GM12878 (cell line): ENCODE results near the gene SLC5A2. TPM values are rescaled to one million over a fixed set of nuclear protein-coding genes. Genes with fewer than 3 reads are reported as not detected.

Experiments
- ATAC-seq: fragments of 200-7000 bp; cut with Tn5 transposase; 3 replicates; pipeline ENCODE4 v1.9.1; 2020; ENCODE audit warnings: mild to moderate bottlenecking, moderate library complexity
- BruUV-seq: library from RNA; stranded (reverse); fragments of 400-500 nt; replicated peaks from 2 replicates; lab custom pipeline; 2021; lab: Mats Ljungman, UMichigan
- CTCF ChIA-PET: fragments of 300-600 bp; sonication (Branson Sonifier 250); formaldehyde crosslinking; extraction: SDS; loops from one replicate; lab custom pipeline; 2021; ENCODE audit warnings: inconsistent platforms; lab: Yijun Ruan, JAX
- POLR2A ChIA-PET: fragments of 350-600 bp; formaldehyde crosslinking; extraction: SDS; loops from one replicate; lab custom pipeline; 2021; ENCODE audit warnings: inconsistent platforms; lab: Charles Lee
- RAD21 ChIA-PET: fragments of 300-600 bp; sonication (Branson Sonifier 250); formaldehyde crosslinking; loops from one replicate; lab custom pipeline; 2023; ENCODE audit warnings: antibody characterized with exemption; ENCODE audit not compliant: unreplicated experiment; lab: Charles Lee
- SMC1A ChIA-PET: fragments of 300-600 bp; sonication (Branson Sonifier 250); formaldehyde crosslinking; loops from one replicate; lab custom pipeline; 2023; ENCODE audit not compliant: unreplicated experiment, uncharacterized antibody; lab: Charles Lee
- DNase-seq: peaks from one replicate; pipeline ENCODE4 v3.0.0-alpha.2; 2011; ENCODE audit warnings: low read depth, low spot score
- FAIRE-seq: peaks from 3 replicates; lab custom pipeline; 2011; peaks lifted over from hg19 to GRCh38; lab: Jason Lieb, UNC
- H2AFZ ChIP-seq: 2 replicates; pipeline ENCODE4 v1.6.0; 2011; ENCODE audit warnings: low read depth, low read length, control low read depth; ENCODE audit not compliant: control insufficient read depth
- H3K27ac ChIP-seq: 2 replicates; pipeline ENCODE4 v1.5.1; 2011; ENCODE audit warnings: control low read depth; ENCODE audit not compliant: control insufficient read depth, insufficient read depth
- H3K27me3 ChIP-seq, 2 experiments: replicated peaks in 1 of 2; 2 replicates each; pipeline versions ENCODE4 v1.6.0 to v1.6.1; 2011; ENCODE audit warnings: low read length in 1 of 2; ENCODE audit not compliant: control insufficient read depth in 2 of 2, insufficient read depth in 2 of 2
- H3K36me3 ChIP-seq, 2 experiments: 2 replicates each; pipeline ENCODE4 v1.5.1; 2011; ENCODE audit warnings: low read length in 1 of 2; ENCODE audit not compliant: control insufficient read depth in 2 of 2, insufficient read depth in 2 of 2
- H3K4me1 ChIP-seq: 2 replicates; pipeline ENCODE4 v1.6.1; 2011; ENCODE audit warnings: mild to moderate bottlenecking, low read length, moderate library complexity, mixed read lengths; ENCODE audit not compliant: control insufficient read depth, insufficient read depth
- H3K4me2 ChIP-seq: 2 replicates; pipeline ENCODE4 v1.6.0; 2011; ENCODE audit warnings: control low read depth; ENCODE audit not compliant: control insufficient read depth, insufficient read depth
- H3K4me3 ChIP-seq: fragments of 200-600 bp; sonication (generic); 2 replicates; pipeline ENCODE4 v1.5.1; 2016
- H3K79me2 ChIP-seq: 2 replicates; pipeline ENCODE4 v1.6.0; 2011; ENCODE audit warnings: low read length; ENCODE audit not compliant: control insufficient read depth, insufficient read depth
- H3K9ac ChIP-seq: 2 replicates; pipeline ENCODE4 v1.8.0; 2011; ENCODE audit warnings: low read length, control low read depth, mixed read lengths; ENCODE audit not compliant: control insufficient read depth, insufficient read depth
- H3K9me3 ChIP-seq: replicated peaks from 3 replicates; pipeline ENCODE4 v1.5.1; 2011; ENCODE audit warnings: mild to moderate bottlenecking, low read length; ENCODE audit not compliant: control insufficient read depth, insufficient read depth
- H4K20me1 ChIP-seq: 2 replicates; pipeline ENCODE4 v1.6.0; 2011; ENCODE audit not compliant: control insufficient read depth, insufficient read depth
- NRF1 ChIP-seq: conservative IDR thresholded peaks from 2 replicates; pipeline ENCODE4 v1.6.1; 2011; ENCODE audit warnings: mild to moderate bottlenecking, low read depth, low read length, improper control_type of control experiment
- PML ChIP-seq: IDR thresholded peaks from 2 replicates; pipeline ENCODE4 v1.6.1; 2012; ENCODE audit warnings: low read length, inconsistent platforms
- YY1 ChIP-seq: IDR thresholded peaks from 2 replicates; pipeline ENCODE4 v1.6.1; 2011; ENCODE audit warnings: low read depth, mild to moderate bottlenecking, low read length
- WGBS: methylation state at CpG from one replicate; pipeline ENCODE4 v1.1.6; 2016; ENCODE audit warnings: low lambda C conversion rate; ENCODE audit not compliant: insufficient replicate concordance, insufficient coverage; ENCODE audit errors: missing lambda C conversion rate; 5-methylcytosine and 5-hydroxymethylcytosine counted together
- in situ Hi-C: fragments of 300-500 bp; cut with MboI; formaldehyde crosslinking; loops from 9 replicates; pipeline ENCODE4 v1.14.3; 2018; ENCODE audit warnings: mixed read lengths
- intact Hi-C: fragments of 100-400 bp; cut with micrococcal nuclease; formaldehyde crosslinking; loops from one replicate; pipeline ENCODE4 v1.14.2; 2022; ENCODE audit not compliant: unreplicated experiment
- polyA plus RNA-seq, 11 experiments: library from polyadenylated mRNA; depleted of rRNA in 4 of 11; unstranded in 6 of 11; stranded (reverse) in 5 of 11; fragments of >200 nt; fragmentation: Nextera tagmentation in 4 of 11; fragmentation: Illumina TruSeq in 1 of 11; extraction: Ambion mirVana in 4 of 11; extraction: Trizol in 1 of 11; gene quantifications; 1 replicate in 1 of 11; 2 replicates in 10 of 11; pipeline versions ENCODE4 v1.2.1 to v1.2.3, GENCODE V29; 2011 to 2016; ENCODE audit warnings: inconsistent platforms in 2 of 11, missing spikeins in 2 of 11, low read depth in 1 of 11
- total RNA-seq, 4 experiments: library from RNA; depleted of rRNA in 3 of 4; stranded (reverse); fragments of >200 nt in 3 of 4; fragmentation: Illumina TruSeq in 1 of 4; extraction: Trizol in 1 of 4; gene quantifications; 2 replicates each; pipeline versions ENCODE4 v1.2.1 to v1.2.3, GENCODE V29; 2013 to 2021

SLC5A2 gene
- total and polyA plus RNA-seq, 10 of the 15 experiments (the other 5 are each of a cell fraction or from before 2014, with no cell fraction given), result 3.6 to 4.8 (median 4.4) TPM; not detected in 6

GRCh38 chr16:31507929-31508705 is 25.2 kb downstream of the SLC5A2 start, which contains the start of gene RUSF1 (continued):
- TF ChIP-seq YY1, result peak; percentile 93

- ChIA-PET CTCF (interaction anchor here (1.8 to 3.1 kb wide), 2 partner anchors 48 to 206 kb away, joined by 5 to 25 read pairs; no protein-coding TSS in a partner anchor), POLR2A (interaction anchor here (1.0 to 1.6 kb wide), 4 partner anchors 21 to 365 kb away, joined by 3 to 6 read pairs (median 4); partner anchors contain the start of gene ZNF267), RAD21 (no interaction called here), SMC1A (interaction anchor here (1.3 kb wide), 1 partner anchor 366 kb away, joined by 4 read pairs; the partner anchor contains the start of gene ZNF267)
- BruUV-seq, result TSS peak; percentile 93
- peak overlapping the region; percentile 61 for H3K4me2 ChIP-seq
- H3K4me1 ChIP-seq, result peaks cover 14% of the 10 kb centered on the region
- peak overlapping the region; percentile 92 for H3K27ac ChIP-seq
- peak overlapping the region; percentile 89 for H2AFZ ChIP-seq
- 25% methylated on average over 6 of the region's 6 CpGs for WGBS
- TF ChIP-seq PML (peak; percentile 27; the same call in 1 of the 2 replicates), NRF1 (no peak)
- H3K9ac ChIP-seq, result peak overlapping the region; percentile 98
- H3K36me3 ChIP-seq, result no peaks in the 10 kb centered on the region; a peak in 1 of 4 replicates
- in situ Hi-C loops (no loop called here), intact Hi-C loops (loop anchor here (5.0 to 10.0 kb wide), 3 partner anchors 51 to 204 kb away; partner anchors contain the start of gene ARMC5)
- FAIRE-seq, result no peak
- no peak for DNase-seq
- peak overlapping the region; percentile 90 for H3K4me3 ChIP-seq
- H4K20me1 ChIP-seq, result no peaks in the 10 kb centered on the region
- no peak for ATAC-seq
- no peaks in the 10 kb centered on the region; the same call in 2 of the 3 replicates for H3K9me3 ChIP-seq
- H3K79me2 ChIP-seq, result peaks cover 26% of the 10 kb centered on the region
- H3K27me3 ChIP-seq, result no peaks in the 10 kb centered on the region
Observed at GRCh38 chr16:31508706-31509195, 25.8 kb downstream of the SLC5A2 start.
